Middle frontal gyrus (tissue), 1 donor: ENCODE measurements around the gene PAEP.

Experiments used
- DNase-seq: peaks from one replicate; pipeline ENCODE4 v3.0.0-alpha.2; 2015; ENCODE audit warnings: low spot score; ENCODE audit errors: extremely low spot score

Gene PAEP

DNA sequence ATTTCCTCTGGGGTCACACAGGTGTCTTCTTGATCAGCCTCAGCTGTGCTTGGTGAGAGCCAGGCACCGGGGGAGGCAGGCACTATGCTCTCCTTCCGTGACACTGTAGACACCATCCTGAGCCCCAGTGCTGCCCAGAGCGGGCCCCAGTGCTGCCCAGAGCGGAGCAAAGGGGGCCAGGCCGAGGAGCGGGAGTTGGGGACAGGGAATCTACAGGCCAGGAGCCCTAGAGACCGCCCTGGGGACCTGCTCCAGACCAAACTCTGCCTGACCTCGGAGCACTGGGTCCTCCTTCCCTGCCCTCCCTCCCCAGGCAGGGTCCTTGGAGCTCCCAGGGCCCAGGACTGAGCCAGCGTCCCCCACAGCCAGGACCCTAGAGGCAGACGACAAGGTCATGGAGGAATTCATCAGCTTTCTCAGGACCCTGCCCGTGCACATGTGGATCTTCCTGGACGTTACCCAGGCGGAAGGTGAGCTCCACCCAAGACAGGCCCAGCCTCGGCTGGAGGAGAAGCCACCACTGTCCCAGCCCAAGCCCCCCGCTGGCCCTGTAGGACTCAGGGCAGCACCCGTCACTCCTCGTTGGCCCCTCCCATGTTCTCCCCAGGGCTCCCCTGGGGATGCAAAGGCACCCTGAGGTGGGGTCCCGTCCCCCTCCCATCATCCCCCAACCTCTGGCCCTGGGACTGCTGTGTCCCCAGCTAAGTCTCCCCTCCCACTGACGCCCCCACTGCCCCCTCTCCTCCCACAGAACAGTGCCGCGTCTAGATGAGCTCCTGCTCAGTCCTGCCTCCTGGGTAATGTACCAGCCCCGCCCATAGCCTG is 30.2 kb downstream of the PAEP start:
- DNase-seq: no peak

DNA sequence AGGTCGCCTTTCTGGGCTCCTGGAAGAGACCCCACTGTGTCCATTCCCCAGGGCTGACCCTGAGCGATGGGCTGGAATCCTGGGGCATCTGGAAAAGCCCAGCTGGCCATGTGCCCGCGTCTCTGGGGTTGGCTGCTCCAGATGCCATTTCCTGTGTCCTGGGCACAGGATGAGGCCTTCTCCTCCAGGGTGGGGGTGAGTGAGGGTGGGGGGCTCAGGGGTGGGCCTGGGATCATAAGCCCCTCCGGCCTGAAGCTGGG is 30.7 kb downstream of the PAEP start:
- DNase-seq: no peak

GRCh38 chr9:135592625-135593024 is 31.1 kb downstream of the PAEP start:
- DNase-seq: no peak

- no peak for DNase-seq
Observed at GRCh38 chr9:135596211-135596610, 34.7 kb downstream of the PAEP start.

- no peak for DNase-seq
Observed at GRCh38 chr9:135600296-135600817, 38.8 kb downstream of the PAEP start.

GRCh38 chr9:135601988-135602387 is 40.4 kb downstream of the PAEP start:
- DNase-seq: no peak

DNA sequence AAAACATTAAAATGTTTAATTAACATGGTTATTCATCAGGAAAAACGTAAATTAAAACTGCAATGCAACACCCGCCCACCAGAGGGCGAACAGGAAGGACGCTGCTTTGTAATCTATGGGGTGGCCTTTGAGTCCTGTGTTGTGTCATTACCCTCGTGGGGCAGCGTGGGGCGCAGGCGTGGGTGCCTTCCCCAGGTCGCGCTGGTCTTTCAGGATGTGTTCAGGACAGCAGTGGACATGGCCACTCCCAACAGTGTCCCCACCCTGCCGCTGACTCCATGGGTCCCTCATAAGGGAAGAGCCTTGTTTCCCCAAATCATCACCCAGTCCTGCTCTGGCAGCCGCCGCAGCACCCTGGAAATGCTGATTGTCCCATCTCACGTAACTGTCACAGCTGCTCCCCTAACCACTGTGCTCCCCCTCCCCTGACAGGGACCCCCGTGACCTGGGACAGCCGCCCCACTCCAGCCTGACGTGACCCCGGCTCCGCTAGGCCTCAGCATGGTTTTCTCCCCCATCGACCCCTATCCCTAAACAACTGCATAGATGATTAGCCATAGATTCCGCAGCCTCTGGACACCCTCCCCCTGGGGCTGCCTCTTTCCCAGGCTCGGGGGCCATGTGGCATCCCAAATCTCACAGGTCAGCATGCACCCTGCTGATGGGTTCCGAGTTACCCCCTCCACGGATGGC is 41.4 kb downstream of the PAEP start:
- no peak for DNase-seq

GRCh38 chr9:135604437-135605237 is 43.1 kb downstream of the PAEP start:
- DNase-seq: no peak

- no peak for DNase-seq
Observed at GRCh38 chr9:135605238-135605781, 43.8 kb downstream of the PAEP start.

GRCh38 chr9:135606885-135607259 is 45.3 kb downstream of the PAEP start:
- no peak for DNase-seq

GRCh38 chr9:135607401-135608293 is 46.1 kb downstream of the PAEP start:
- no peak for DNase-seq

DNA sequence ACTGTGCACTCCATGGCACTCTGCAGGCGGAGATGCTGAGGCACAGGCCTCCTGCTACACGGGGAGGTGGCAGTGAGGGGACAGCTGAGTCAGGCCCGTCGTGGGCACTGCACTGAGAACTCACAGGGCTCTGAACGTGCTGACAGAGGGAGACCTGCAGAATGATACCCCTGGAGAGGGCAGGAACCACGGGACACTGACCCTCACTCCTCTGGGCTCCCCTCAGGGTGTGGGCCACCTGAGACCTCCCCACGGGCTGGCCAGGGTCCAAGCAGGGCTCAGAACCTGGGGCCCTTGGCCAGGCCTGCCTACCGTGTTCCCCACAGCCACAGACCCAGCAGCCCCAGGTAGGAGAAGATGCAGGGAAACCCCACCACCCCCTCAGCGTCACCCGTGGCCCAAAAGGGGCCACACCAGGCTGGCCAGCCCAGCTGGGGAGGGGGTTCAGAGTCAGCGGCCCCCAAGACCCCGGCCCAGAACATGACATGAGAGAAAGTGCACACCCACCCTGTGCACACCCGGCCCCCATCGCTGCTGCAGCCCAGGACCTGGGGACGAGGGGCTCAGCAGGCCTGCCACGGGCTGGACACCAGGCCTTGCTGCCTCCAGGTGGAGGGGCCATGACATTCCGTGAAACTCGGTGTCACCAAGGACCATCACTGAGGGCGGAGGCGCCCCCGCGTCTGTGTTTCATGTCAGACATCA is 46.9 kb downstream of the PAEP start:
- no peak for DNase-seq

DNA sequence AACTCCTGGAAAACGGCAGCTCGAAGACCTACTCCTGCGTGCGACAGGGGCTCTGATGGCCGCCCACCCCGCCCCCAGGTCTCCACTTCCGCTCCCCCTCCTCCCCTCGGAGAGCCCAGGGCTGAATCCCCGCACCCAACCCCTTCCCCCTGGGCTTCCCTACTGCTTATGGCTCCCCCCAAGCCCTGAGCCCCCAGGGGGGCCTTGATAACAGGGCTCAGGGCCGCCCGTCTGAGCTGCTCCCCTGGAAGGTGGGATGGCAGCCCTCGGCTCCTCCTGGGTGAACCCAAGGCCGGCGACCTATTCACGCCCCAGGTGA is 47.4 kb downstream of the PAEP start:
- no peak for DNase-seq

GRCh38 chr9:135609366-135609955 is 47.9 kb downstream of the PAEP start:
- no peak for DNase-seq

DNA sequence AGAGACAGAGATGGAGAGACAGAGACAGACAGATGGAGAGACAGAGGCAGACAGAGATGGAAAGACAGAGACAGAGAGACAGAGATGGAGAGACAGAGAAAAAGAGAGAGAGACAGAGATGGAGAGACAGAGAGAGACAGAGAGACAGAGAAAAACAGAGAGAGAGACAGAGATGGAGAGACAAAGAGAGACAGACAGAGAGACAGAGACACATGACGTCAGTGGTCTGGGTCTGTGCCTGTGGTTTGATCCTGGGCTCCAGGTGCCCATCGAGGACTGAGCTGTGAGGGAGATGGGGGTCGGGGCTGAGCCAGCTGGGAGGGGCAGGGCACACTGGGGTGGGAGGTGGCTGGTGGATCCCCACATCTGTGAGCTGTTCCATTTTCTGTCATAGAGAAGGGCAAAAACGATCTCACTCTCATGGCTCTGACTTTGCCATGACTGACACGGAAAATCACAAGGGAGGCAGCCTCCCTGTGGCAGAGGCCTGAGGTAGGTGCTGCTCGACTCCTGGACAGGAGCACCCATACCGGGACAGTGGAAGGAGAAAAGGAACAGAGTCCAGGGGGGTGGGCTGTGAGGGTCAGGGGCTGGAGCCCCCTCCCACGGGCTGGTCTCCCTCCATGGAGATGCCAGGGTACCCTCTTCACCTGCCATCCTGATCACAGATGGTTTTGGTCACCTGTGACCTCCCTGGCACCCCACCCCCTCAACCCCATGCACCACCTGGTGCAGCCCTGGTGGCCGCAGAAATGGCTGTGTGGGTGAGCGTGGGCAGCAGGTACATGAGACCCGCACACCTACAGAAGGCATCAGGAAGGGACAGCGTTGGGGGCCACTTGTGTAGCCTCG is 49.0 kb downstream of the PAEP start:
- DNase-seq: no peak

- no peak for DNase-seq
Observed at GRCh38 chr9:135611142-135611874, 49.8 kb downstream of the PAEP start.

GRCh38 chr9:135611875-135612209 is 50.3 kb downstream of the PAEP start:
- no peak for DNase-seq

GRCh38 chr9:135612437-135612836 is 50.9 kb downstream of the PAEP start:
- DNase-seq: no peak
